ENCODE data around the gene PEX10. TPM values are rescaled to one million over a fixed set of nuclear protein-coding genes. Genes with fewer than 3 reads are reported as not detected.
A peak's percentile ranks its signal among the peaks of the same experiment; 100 is the strongest.

PEX10 gene
- total RNA-seq, 1 experiment from 2014 or later: 36.1 TPM

DNA sequence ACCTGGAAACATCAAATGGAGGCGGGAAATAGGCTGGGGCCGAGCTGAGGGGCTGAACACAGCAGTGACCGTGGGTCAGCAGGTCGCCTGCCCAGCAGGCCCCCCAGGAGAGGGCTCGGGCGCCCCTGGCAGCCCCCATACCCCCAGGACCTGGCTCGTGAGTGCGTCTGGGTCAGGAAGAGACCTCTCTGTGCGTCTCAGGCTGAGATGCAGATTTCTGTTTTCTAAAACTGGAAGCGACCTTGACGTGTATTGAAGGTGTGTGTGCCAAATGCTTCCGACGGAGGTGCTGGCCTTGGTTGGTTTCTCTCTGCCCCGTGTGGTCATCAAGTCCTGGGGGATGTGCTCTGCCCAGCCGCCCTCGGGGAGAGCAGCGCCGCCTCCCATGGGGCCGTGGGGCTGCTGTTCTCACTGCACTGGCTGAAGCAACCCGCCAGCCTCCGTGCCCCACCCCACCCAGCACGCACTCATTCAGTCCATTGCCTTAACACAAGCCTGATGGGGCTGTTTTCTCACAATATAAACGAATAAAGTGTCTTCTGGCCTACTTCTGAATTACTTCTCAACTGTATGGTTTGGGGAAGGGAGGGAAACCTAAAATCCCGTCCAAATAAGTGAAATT lies 7.4 kb downstream of the PEX10 start:
- CTCF ChIA-PET: no interaction called here
- POLR2A ChIA-PET: interaction anchor here (0.9 kb wide), 1 partner anchor 13 kb away, joined by 4 read pairs; the partner anchor contains the start of genes MORN1 and RER1
- no peaks in the 10 kb centered on the region for H3K4me1 Mint-ChIP-seq (ENCODE audit: insufficient read depth, unreplicated experiment)
- intact Hi-C loops (cut with micrococcal nuclease): no loop called here
- H3K9me3 Mint-ChIP-seq (ENCODE audit: unreplicated experiment): no peaks in the 10 kb centered on the region
- no peak for DNase-seq (ENCODE audit: unreplicated experiment)
- TF ChIP-seq CTCF (IDR thresholded peaks at IDR 0.05; ENCODE audit: unreplicated experiment): no peak
- H3K27ac Mint-ChIP-seq (ENCODE audit: low read depth, unreplicated experiment): no peak overlapping the region
- H3K4me3 Mint-ChIP-seq (ENCODE audit: unreplicated experiment): no peak overlapping the region
- no peaks in the 10 kb centered on the region for H3K27me3 Mint-ChIP-seq (ENCODE audit: insufficient read depth, unreplicated experiment)
- TSS peak; percentile 49 for BruUV-seq (replicated peaks)
- H3K36me3 Mint-ChIP-seq (ENCODE audit: insufficient read depth, unreplicated experiment): peaks cover 57% of the 10 kb centered on the region

- no peaks in the 10 kb centered on the region for H3K27me3 Mint-ChIP-seq (ENCODE audit: insufficient read depth, unreplicated experiment)
- H3K4me1 Mint-ChIP-seq (ENCODE audit: insufficient read depth, unreplicated experiment): no peaks in the 10 kb centered on the region
- no TSS peak for BruUV-seq (replicated peaks)
- no peak overlapping the region for H3K4me3 Mint-ChIP-seq (ENCODE audit: unreplicated experiment)
- intact Hi-C loops (cut with micrococcal nuclease): no loop called here
- CTCF ChIA-PET: no interaction called here
- TF ChIP-seq CTCF (IDR thresholded peaks at IDR 0.05; ENCODE audit: unreplicated experiment): no peak
- no peak overlapping the region for H3K27ac Mint-ChIP-seq (ENCODE audit: low read depth, unreplicated experiment)
- no peaks in the 10 kb centered on the region for H3K9me3 Mint-ChIP-seq (ENCODE audit: unreplicated experiment)
- DNase-seq (ENCODE audit: unreplicated experiment): no peak
- peaks cover 64% of the 10 kb centered on the region for H3K36me3 Mint-ChIP-seq (ENCODE audit: insufficient read depth, unreplicated experiment)
- POLR2A ChIA-PET: interaction anchor here (0.6 kb wide), 1 partner anchor 13 kb away, joined by 4 read pairs; the partner anchor contains the start of genes MORN1 and RER1
Measured at GRCh38 chr1:2404142-2404889, 8.0 kb downstream of the PEX10 start.

DNA sequence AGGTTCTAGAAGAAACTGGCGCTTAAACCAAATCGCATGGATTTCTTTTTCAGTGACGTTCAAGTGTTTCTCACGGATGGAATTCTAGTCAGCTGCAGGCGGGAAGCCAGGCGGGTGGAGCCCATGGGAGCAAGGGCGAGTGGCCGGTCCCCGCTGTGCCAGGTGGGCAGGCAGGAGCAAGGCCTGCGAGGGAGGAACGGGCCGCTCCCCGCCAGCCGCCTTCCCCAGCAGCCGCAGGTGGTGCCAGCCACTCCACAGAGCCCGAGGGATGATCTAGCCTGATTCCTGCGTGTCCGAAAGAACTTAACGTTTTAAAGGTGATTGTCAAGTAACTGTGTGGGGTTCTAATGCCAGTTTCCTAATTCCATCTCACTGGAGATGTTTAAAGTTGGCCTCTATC lies 9.1 kb downstream of the PEX10 start:
- no peak overlapping the region for H3K27ac Mint-ChIP-seq (ENCODE audit: low read depth, unreplicated experiment)
- no peaks in the 10 kb centered on the region for H3K27me3 Mint-ChIP-seq (ENCODE audit: insufficient read depth, unreplicated experiment)
- POLR2A ChIA-PET: interaction anchor here (2.2 kb wide), 1 partner anchor 12 kb away, joined by 9 read pairs; the partner anchor contains the start of genes MORN1 and RER1
- intact Hi-C loops (cut with micrococcal nuclease): no loop called here
- no peak overlapping the region for H3K4me3 Mint-ChIP-seq (ENCODE audit: unreplicated experiment)
- H3K9me3 Mint-ChIP-seq (ENCODE audit: unreplicated experiment): no peaks in the 10 kb centered on the region
- CTCF ChIA-PET: no interaction called here
- no peak for TF ChIP-seq CTCF (IDR thresholded peaks at IDR 0.05; ENCODE audit: unreplicated experiment)
- H3K4me1 Mint-ChIP-seq (ENCODE audit: insufficient read depth, unreplicated experiment): no peaks in the 10 kb centered on the region
- peaks cover 74% of the 10 kb centered on the region for H3K36me3 Mint-ChIP-seq (ENCODE audit: insufficient read depth, unreplicated experiment)
- TSS peak; percentile 80 for BruUV-seq (replicated peaks)
- DNase-seq (ENCODE audit: unreplicated experiment): no peak

GRCh38 chr1:2402420-2402819 lies 9.9 kb downstream of the PEX10 start:
- no peak for TF ChIP-seq CTCF (IDR thresholded peaks at IDR 0.05; ENCODE audit: unreplicated experiment)
- Mint-ChIP-seq H3K27me3 (ENCODE audit: insufficient read depth, unreplicated experiment) (no peaks in the 10 kb centered on the region), H3K4me3 (ENCODE audit: unreplicated experiment) (no peak overlapping the region), H3K27ac (ENCODE audit: low read depth, unreplicated experiment) (no peak overlapping the region), H3K36me3 (ENCODE audit: insufficient read depth, unreplicated experiment) (peaks cover 81% of the 10 kb centered on the region), H3K9me3 (ENCODE audit: unreplicated experiment) (no peaks in the 10 kb centered on the region), H3K4me1 (ENCODE audit: insufficient read depth, unreplicated experiment) (no peaks in the 10 kb centered on the region)
- no peak for DNase-seq (ENCODE audit: unreplicated experiment)
- CTCF ChIA-PET: no interaction called here
- intact Hi-C loops (cut with micrococcal nuclease): no loop called here
- BruUV-seq (replicated peaks): no TSS peak
- POLR2A ChIA-PET: interaction anchor here (2.2 kb wide), 1 partner anchor 11 kb away, joined by 9 read pairs; the partner anchor contains the start of genes MORN1 and RER1
